ENCODE results near the gene CEP63. TPM values are rescaled to one million over a fixed set of nuclear protein-coding genes. Genes with fewer than 3 reads are reported as not detected.

CEP63 gene
- total and polyA plus RNA-seq, 9 of the 15 experiments (the other 6 are each of a cell fraction or from before 2014, with no cell fraction given), result 5.1 to 17.8 (median 10.6) TPM

GRCh38 chr3:134542287-134542958 is 56.6 kb downstream of the CEP63 start:
- ATAC-seq (no peak), DNase-seq (ENCODE audit: extremely low read depth in 1 of 4, low spot score in 3 of 4) (no peak), FAIRE-seq (no peak)
- H2AFZ ChIP-seq (ENCODE audit: low read depth, low read length), result no peak overlapping the region
- in situ Hi-C loops (cut with MboI), result no loop called here
- intact Hi-C loops (cut with micrococcal nuclease), result no loop called here
- no peaks in the 10 kb centered on the region for H3K4me1 ChIP-seq (replicated peaks in 1 of 2; ENCODE audit: control insufficient read depth in 2 of 2, insufficient read depth in 2 of 2, low read length in 2 of 2)
- TF ChIP-seq CREB3 (tag; conservative IDR thresholded peaks at IDR 0.05; ENCODE audit: low read depth), result no peak
- no peak for TF ChIP-seq SNRNP70 (optimal IDR thresholded peaks at IDR 0.05; ENCODE audit: low read depth, low read length)
- no peak for TF ChIP-seq ZNF384 (IDR thresholded peaks at IDR 0.05; ENCODE audit: low read depth, low read length)
- no peak for TF ChIP-seq ZFP91 (CRISPR knock-in tag; IDR thresholded peaks at IDR 0.05)
- TF ChIP-seq ZBTB49 (CRISPR knock-in tag; IDR thresholded peaks at IDR 0.05; ENCODE audit: borderline replicate concordance), result no peak
- no peak overlapping the region for H3K27ac ChIP-seq (ENCODE audit: extremely low read depth, low read depth, low read length)
- no peaks in the 10 kb centered on the region; the same call in 2 of the 3 replicates for H3K36me3 ChIP-seq (ENCODE audit: control insufficient read depth, insufficient read depth, low read length)
- BruUV-seq (replicated peaks), result no TSS peak
- H3K9me1 ChIP-seq (ENCODE audit: control insufficient read depth, insufficient read depth, low read length), result no peaks in the 10 kb centered on the region
- no peaks in the 10 kb centered on the region for H3K79me2 ChIP-seq (ENCODE audit: control insufficient read depth, insufficient read depth, low read length)
- ChIA-PET CTCF (ENCODE audit: low intra/inter-chr PET ratio) (no interaction called here), POLR2A (interaction anchor here (0.6 kb wide), 1 partner anchor 1157 kb away, joined by 3 read pairs; no protein-coding TSS in a partner anchor)
- H3K4me2 ChIP-seq (ENCODE audit: insufficient read depth, low read length), result no peak overlapping the region
- H3K9me3 ChIP-seq (replicated peaks; ENCODE audit: control insufficient read depth, insufficient read depth, low read depth, low read length), result no peaks in the 10 kb centered on the region
- WGBS (ENCODE audit: insufficient coverage, low coverage, missing lambda C conversion rate), result 49% methylated on average over 3 of the region's 3 CpGs
- H3K4me3 ChIP-seq, result no peak overlapping the region
- H3K9ac ChIP-seq (ENCODE audit: insufficient read depth in 1 of 2, low read depth in 2 of 2, low read length in 2 of 2), result no peak overlapping the region
- H3K27me3 ChIP-seq (ENCODE audit: control insufficient read depth in 2 of 2, insufficient read depth in 2 of 2, low read length in 2 of 2), result no peaks in the 10 kb centered on the region
- H4K20me1 ChIP-seq (replicated peaks; ENCODE audit: control insufficient read depth, insufficient read depth, low read length), result no peaks in the 10 kb centered on the region
